ENCODE measurements around the gene DLK2.
"Not testable (repeated sequence)": the region's sequence is repeated elsewhere in the genome, so short reads cannot be mapped to it uniquely, and the experiment has no call there.

The DLK2 gene

GRCh38 chr6:43432009-43432945 lies 23.1 kb downstream of the DLK2 start:
- H3K36me3 ChIP-seq (ENCODE audit: control insufficient read depth, insufficient read depth, low read length), result peaks cover 4% of the 10 kb centered on the region
- no peak overlapping the region for H3K9ac ChIP-seq (ENCODE audit: low read length)
- H3K9me3 ChIP-seq (ENCODE audit: control insufficient read depth, low read length), result no peaks in the 10 kb centered on the region
- peaks cover 31% of the 10 kb centered on the region for H3K4me1 ChIP-seq (ENCODE audit: control insufficient read depth, insufficient read depth, low read length)
- H3K4me3 ChIP-seq (ENCODE audit: low read length), result no peak overlapping the region
- H3K27me3 ChIP-seq (ENCODE audit: control insufficient read depth, insufficient read depth, low read length), result no peaks in the 10 kb centered on the region

- Histone ChIP-seq H3K9ac (ENCODE audit: low read length) (peak overlapping the region; percentile 72), H3K36me3 (ENCODE audit: control insufficient read depth, insufficient read depth, low read length) (no peaks in the 10 kb centered on the region), H3K27me3 (ENCODE audit: control insufficient read depth, insufficient read depth, low read length) (no peaks in the 10 kb centered on the region), H3K4me3 (ENCODE audit: low read length) (no peak overlapping the region), H3K9me3 (ENCODE audit: control insufficient read depth, low read length) (no peaks in the 10 kb centered on the region), H3K4me1 (ENCODE audit: control insufficient read depth, insufficient read depth, low read length) (peaks cover 7% of the 10 kb centered on the region)
These were observed 26.5 kb downstream of the DLK2 start for GRCh38 chr6:43428874-43429273.

GRCh38 chr6:43428112-43428570 lies 27.2 kb downstream of the DLK2 start:
- H3K27me3 ChIP-seq (ENCODE audit: control insufficient read depth, insufficient read depth, low read length), result no peaks in the 10 kb centered on the region
- no peaks in the 10 kb centered on the region for H3K36me3 ChIP-seq (ENCODE audit: control insufficient read depth, insufficient read depth, low read length)
- H3K4me1 ChIP-seq (ENCODE audit: control insufficient read depth, insufficient read depth, low read length), result peaks cover 7% of the 10 kb centered on the region
- no peaks in the 10 kb centered on the region for H3K9me3 ChIP-seq (ENCODE audit: control insufficient read depth, low read length)
- H3K4me3 ChIP-seq (ENCODE audit: low read length), result peak overlapping the region; percentile 92
- peak overlapping the region; percentile 72 for H3K9ac ChIP-seq (ENCODE audit: low read length)

- peaks cover 7% of the 10 kb centered on the region for H3K4me1 ChIP-seq (ENCODE audit: control insufficient read depth, insufficient read depth, low read length)
These were observed 27.8 kb downstream of the DLK2 start, which contains the start of gene ABCC10 for GRCh38 chr6:43427406-43428111. Gene ABCC10, plus strand, starts transcription at chr6:43427541. Its CDS starts 438 bp downstream, at chr6:43427979.

GRCh38 chr6:43426928-43427405 lies 28.4 kb downstream of the DLK2 start:
- no peaks in the 10 kb centered on the region for H3K36me3 ChIP-seq (ENCODE audit: control insufficient read depth, insufficient read depth, low read length)
- no peaks in the 10 kb centered on the region for H3K27me3 ChIP-seq (ENCODE audit: control insufficient read depth, insufficient read depth, low read length)
- peaks cover 7% of the 10 kb centered on the region for H3K4me1 ChIP-seq (ENCODE audit: control insufficient read depth, insufficient read depth, low read length)
- peak overlapping the region; percentile 92 for H3K4me3 ChIP-seq (ENCODE audit: low read length)
- H3K9me3 ChIP-seq (ENCODE audit: control insufficient read depth, low read length), result no peaks in the 10 kb centered on the region
- peak overlapping the region; percentile 72 for H3K9ac ChIP-seq (ENCODE audit: low read length)

More at GRCh38 chr6:43427406-43428111, 27.8 kb downstream of the DLK2 start, which contains the start of gene ABCC10:
- H3K9ac ChIP-seq (ENCODE audit: low read length), result peak within 1 kb of the TSS; percentile 72
- H3K36me3 ChIP-seq (ENCODE audit: control insufficient read depth, insufficient read depth, low read length), result no peaks in the 10 kb centered on the region
- no peaks in the 10 kb centered on the region for H3K27me3 ChIP-seq (ENCODE audit: control insufficient read depth, insufficient read depth, low read length)
- H3K9me3 ChIP-seq (ENCODE audit: control insufficient read depth, low read length), result no peaks in the 10 kb centered on the region
- H3K4me3 ChIP-seq (ENCODE audit: low read length), result peak within 1 kb of the TSS; percentile 92

GRCh38 chr6:43425083-43425482 lies 30.3 kb downstream of the DLK2 start:
- not testable (repeated sequence) for H3K9me3 ChIP-seq (ENCODE audit: control insufficient read depth, low read length); H3K4me1 ChIP-seq (ENCODE audit: control insufficient read depth, insufficient read depth, low read length); H3K4me3 ChIP-seq (ENCODE audit: low read length); H3K36me3 ChIP-seq (ENCODE audit: control insufficient read depth, insufficient read depth, low read length); H3K9ac ChIP-seq (ENCODE audit: low read length); H3K27me3 ChIP-seq (ENCODE audit: control insufficient read depth, insufficient read depth, low read length)

- Histone ChIP-seq H3K9me3 (ENCODE audit: control insufficient read depth, low read length) (no peaks in the 10 kb centered on the region), H3K4me1 (ENCODE audit: control insufficient read depth, insufficient read depth, low read length) (no peaks in the 10 kb centered on the region)
These were observed 33.5 kb downstream of the DLK2 start for GRCh38 chr6:43421831-43422230.

GRCh38 chr6:43420012-43420709 lies 35.2 kb downstream of the DLK2 start:
- Histone ChIP-seq H3K9ac (ENCODE audit: low read length) (no peak overlapping the region), H3K27me3 (ENCODE audit: control insufficient read depth, insufficient read depth, low read length) (no peaks in the 10 kb centered on the region), H3K36me3 (ENCODE audit: control insufficient read depth, insufficient read depth, low read length) (no peaks in the 10 kb centered on the region), H3K4me1 (ENCODE audit: control insufficient read depth, insufficient read depth, low read length) (no peaks in the 10 kb centered on the region), H3K4me3 (ENCODE audit: low read length) (no peak overlapping the region), H3K9me3 (ENCODE audit: control insufficient read depth, low read length) (no peaks in the 10 kb centered on the region)

More at GRCh38 chr6:43421831-43422230, 33.5 kb downstream of the DLK2 start:
- Histone ChIP-seq H3K4me3 (ENCODE audit: low read length) (no peak overlapping the region), H3K36me3 (ENCODE audit: control insufficient read depth, insufficient read depth, low read length) (no peaks in the 10 kb centered on the region), H3K9ac (ENCODE audit: low read length) (no peak overlapping the region), H3K27me3 (ENCODE audit: control insufficient read depth, insufficient read depth, low read length) (no peaks in the 10 kb centered on the region)

GRCh38 chr6:43416935-43417334 lies 38.4 kb downstream of the DLK2 start:
- Histone ChIP-seq H3K9ac (ENCODE audit: low read length) (no peak overlapping the region), H3K4me3 (ENCODE audit: low read length) (no peak overlapping the region), H3K36me3 (ENCODE audit: control insufficient read depth, insufficient read depth, low read length) (no peaks in the 10 kb centered on the region), H3K4me1 (ENCODE audit: control insufficient read depth, insufficient read depth, low read length) (no peaks in the 10 kb centered on the region), H3K27me3 (ENCODE audit: control insufficient read depth, insufficient read depth, low read length) (no peaks in the 10 kb centered on the region), H3K9me3 (ENCODE audit: control insufficient read depth, low read length) (no peaks in the 10 kb centered on the region)

GRCh38 chr6:43415275-43415674 lies 40.1 kb downstream of the DLK2 start:
- H3K4me1 ChIP-seq (ENCODE audit: control insufficient read depth, insufficient read depth, low read length); H3K9me3 ChIP-seq (ENCODE audit: control insufficient read depth, low read length); H3K36me3 ChIP-seq (ENCODE audit: control insufficient read depth, insufficient read depth, low read length); H3K9ac ChIP-seq (ENCODE audit: low read length); H3K4me3 ChIP-seq (ENCODE audit: low read length); H3K27me3 ChIP-seq (ENCODE audit: control insufficient read depth, insufficient read depth, low read length): not testable (repeated sequence)

- Histone ChIP-seq H3K36me3 (ENCODE audit: control insufficient read depth, insufficient read depth, low read length) (no peaks in the 10 kb centered on the region), H3K9me3 (ENCODE audit: control insufficient read depth, low read length) (no peaks in the 10 kb centered on the region), H3K27me3 (ENCODE audit: control insufficient read depth, insufficient read depth, low read length) (peaks cover 3% of the 10 kb centered on the region), H3K9ac (ENCODE audit: low read length) (no peak overlapping the region), H3K4me3 (ENCODE audit: low read length) (no peak overlapping the region), H3K4me1 (ENCODE audit: control insufficient read depth, insufficient read depth, low read length) (no peaks in the 10 kb centered on the region)
These were observed 42.3 kb downstream of the DLK2 start for GRCh38 chr6:43413002-43413401.
